SK-N-SH treated with all-trans-retinoic acid at 6 μM for 48 hours (cell line): ENCODE data around the gene FBXO3.

Experiments
- ATAC-seq: fragments of 200-7000 bp; cut with Tn5 transposase; 3 replicates; pipeline ENCODE4 v1.9.1; 2020; ENCODE audit warnings: mild to moderate bottlenecking, moderate library complexity
- BACH2 ChIP-seq: fragments of 250-450 bp; sonication (Bioruptor Pico); IDR thresholded peaks from 2 replicates; pipeline ENCODE4 v1.9.0; 2021; ENCODE audit warnings: mild to moderate bottlenecking, borderline replicate concordance
- CREB5 ChIP-seq: fragments of 250-450 bp; sonication (Bioruptor Pico); IDR thresholded peaks from 2 replicates; pipeline ENCODE4 v1.5.1; 2020; ENCODE audit warnings: low read depth, mild to moderate bottlenecking, moderate library complexity
- CSDC2 ChIP-seq: fragments of 250-450 bp; sonication (Bioruptor Pico); IDR thresholded peaks from 2 replicates; pipeline ENCODE4 v1.5.0; 2020; ENCODE audit warnings: mild to moderate bottlenecking, moderate library complexity
- CSRNP3 ChIP-seq: fragments of 250-450 bp; sonication (Bioruptor Pico); IDR thresholded peaks from 2 replicates; pipeline ENCODE4 v1.5.1; 2021; ENCODE audit warnings: mild to moderate bottlenecking, moderate library complexity
- ESRRG ChIP-seq: fragments of 250-450 bp; sonication (Bioruptor Pico); IDR thresholded peaks from 2 replicates; pipeline ENCODE4 v1.6.1; 2021; ENCODE audit warnings: mild to moderate bottlenecking
- GLIS3 ChIP-seq: fragments of 250-450 bp; sonication (Bioruptor Pico); IDR thresholded peaks from 2 replicates; pipeline ENCODE4 v1.5.0; 2020; ENCODE audit warnings: mild to moderate bottlenecking, moderate library complexity
- ISL1 ChIP-seq: fragments of 250-450 bp; sonication (Bioruptor Pico); IDR thresholded peaks from 2 replicates; pipeline ENCODE4 v2.1.2; 2022; ENCODE audit warnings: mild to moderate bottlenecking, moderate library complexity
- OSR1 ChIP-seq: fragments of 250-450 bp; sonication (Bioruptor Pico); IDR thresholded peaks from 2 replicates; pipeline ENCODE4 v1.8.0; 2022; ENCODE audit warnings: moderate library complexity, mild to moderate bottlenecking, inconsistent platforms
- POU6F1 ChIP-seq: fragments of 250-450 bp; sonication (Bioruptor Pico); IDR thresholded peaks from 2 replicates; pipeline ENCODE4 v1.8.0; 2021; ENCODE audit warnings: low read depth, mild to moderate bottlenecking, moderate library complexity, borderline replicate concordance
- PPARA ChIP-seq: fragments of 250-450 bp; sonication (Bioruptor Pico); IDR thresholded peaks from 2 replicates; pipeline ENCODE4 v1.5.0; 2020; ENCODE audit warnings: mild to moderate bottlenecking, borderline replicate concordance
- RARB ChIP-seq: fragments of 250-450 bp; sonication (Bioruptor Pico); IDR thresholded peaks from 2 replicates; pipeline ENCODE4 v1.8.0; 2021; ENCODE audit warnings: mild to moderate bottlenecking, moderate library complexity
- SNAI2 ChIP-seq: fragments of 250-450 bp; sonication (Bioruptor Pico); IDR thresholded peaks from 2 replicates; pipeline ENCODE4 v1.5.0; 2020; ENCODE audit warnings: mild to moderate bottlenecking, moderate library complexity
- TCF4 ChIP-seq: fragments of 250-450 bp; sonication (Bioruptor Pico); IDR thresholded peaks from 2 replicates; pipeline ENCODE4 v1.8.0; 2021; ENCODE audit warnings: mild to moderate bottlenecking, moderate library complexity, borderline replicate concordance
- TOX ChIP-seq: fragments of 250-450 bp; sonication (Bioruptor Pico); IDR thresholded peaks from 2 replicates; pipeline ENCODE4 v1.8.0; 2021; ENCODE audit warnings: mild to moderate bottlenecking, moderate library complexity, borderline replicate concordance
- TSHZ2 ChIP-seq: fragments of 250-450 bp; sonication (Bioruptor Pico); IDR thresholded peaks from 2 replicates; pipeline ENCODE4 v1.5.0; 2020; ENCODE audit warnings: mild to moderate bottlenecking, moderate library complexity
- ZC3H10 ChIP-seq: fragments of 250-450 bp; sonication (Bioruptor Pico); IDR thresholded peaks from 2 replicates; pipeline ENCODE4 v1.5.1; 2021; ENCODE audit warnings: mild to moderate bottlenecking, moderate library complexity
- ZFP3 ChIP-seq: fragments of 250-450 bp; sonication (Bioruptor Pico); IDR thresholded peaks from 2 replicates; pipeline ENCODE4 v1.5.0; 2020; ENCODE audit warnings: mild to moderate bottlenecking, moderate library complexity
- ZFP30 ChIP-seq: fragments of 450-650 bp; formaldehyde crosslinking; IDR thresholded peaks from 2 replicates; pipeline ENCODE4 v1.5.0; 2022; ENCODE audit warnings: mild to moderate bottlenecking, moderate library complexity
- ZNF70 ChIP-seq: fragments of 450-650 bp; formaldehyde crosslinking; IDR thresholded peaks from 2 replicates; pipeline ENCODE4 v1.5.0; 2020; ENCODE audit warnings: mild to moderate bottlenecking, moderate library complexity
- ZNF8 ChIP-seq: fragments of 450-650 bp; formaldehyde crosslinking; IDR thresholded peaks from 2 replicates; pipeline ENCODE4 v1.5.0; 2020; ENCODE audit warnings: mild to moderate bottlenecking, moderate library complexity

FBXO3 gene

GRCh38 chr11:33735271-33736147 lies 38.8 kb downstream of the FBXO3 start (continued):
- TF ChIP-seq CREB5 = no peak
- no peak for TF ChIP-seq CSDC2
- no peak for TF ChIP-seq ZNF70 (CRISPR knock-in tag)
- no peak for TF ChIP-seq PPARA (CRISPR knock-in tag)
- no peak for TF ChIP-seq BACH2 (CRISPR knock-in tag)

GRCh38 chr11:33734441-33735270 lies 39.7 kb downstream of the FBXO3 start:
- no peak for TF ChIP-seq ESRRG (CRISPR knock-in tag)
- no peak for TF ChIP-seq CREB5
- TF ChIP-seq ZFP3 (CRISPR knock-in tag) = no peak
- TF ChIP-seq PPARA (CRISPR knock-in tag) = no peak
- no peak for TF ChIP-seq RARB
- TF ChIP-seq GLIS3 = no peak
- no peak for TF ChIP-seq TCF4 (CRISPR knock-in tag)
- TF ChIP-seq TOX (CRISPR knock-in tag) = no peak
- TF ChIP-seq ZC3H10 = no peak
- no peak for TF ChIP-seq ZFP30 (CRISPR knock-in tag)
- no peak for TF ChIP-seq TSHZ2 (CRISPR knock-in tag)
- no peak for TF ChIP-seq CSDC2
- TF ChIP-seq OSR1 (CRISPR knock-in tag) = no peak
- TF ChIP-seq SNAI2 (CRISPR knock-in tag) = no peak
- no peak for TF ChIP-seq ZNF8 (CRISPR knock-in tag)
- ATAC-seq = no peak

- TF ChIP-seq CSRNP3 = no peak
- TF ChIP-seq ISL1 = no peak
- no peak for TF ChIP-seq GLIS3
- TF ChIP-seq POU6F1 (CRISPR knock-in tag) = no peak
- TF ChIP-seq ZFP3 (CRISPR knock-in tag) = no peak
- TF ChIP-seq ZC3H10 = no peak
- TF ChIP-seq CSDC2 = no peak
- no peak for TF ChIP-seq SNAI2 (CRISPR knock-in tag)
- no peak for TF ChIP-seq TSHZ2 (CRISPR knock-in tag)
- TF ChIP-seq RARB = no peak
- no peak for ATAC-seq
Measured at GRCh38 chr11:33733980-33734379, 40.3 kb downstream of the FBXO3 start.
